ENCODE results near the gene SYNM.

DNA sequence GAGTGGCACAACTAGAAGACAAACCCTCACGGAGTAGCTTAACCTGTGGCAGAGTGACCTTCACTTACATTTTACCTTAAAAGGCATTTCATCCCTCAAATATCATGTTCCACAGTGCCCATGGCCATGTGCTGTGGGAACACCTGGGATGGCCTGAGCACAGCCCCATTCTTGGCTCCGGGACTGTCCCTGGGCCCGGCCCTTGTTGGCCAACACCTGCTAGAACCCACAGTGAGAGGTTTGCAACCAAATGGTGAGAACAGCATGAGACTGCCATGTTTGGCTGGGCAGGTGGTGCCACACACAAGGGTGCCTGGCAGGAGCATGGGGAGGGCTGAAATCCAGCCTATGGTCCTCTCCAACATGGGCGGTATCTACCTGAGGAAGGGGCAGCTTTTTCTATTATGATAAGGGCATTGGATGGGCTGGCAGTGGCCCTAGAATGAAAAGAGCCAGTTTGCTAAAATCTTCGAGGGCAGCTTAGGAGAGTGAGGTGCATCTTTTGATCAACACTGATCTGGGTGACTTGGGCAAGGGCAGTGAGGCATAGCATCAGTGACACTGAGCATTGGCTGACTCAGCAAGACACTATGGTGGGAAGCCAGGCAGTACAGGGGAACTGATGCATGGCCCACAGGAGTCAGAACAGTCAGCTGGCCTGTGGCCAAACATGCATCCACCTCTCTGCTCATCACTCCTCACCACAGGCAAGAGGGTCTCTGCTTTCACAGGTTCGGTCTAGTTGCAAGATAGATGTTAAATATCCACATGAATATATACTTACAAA is 53.9 kb downstream of the SYNM start:
- TF ChIP-seq POLR2A (IDR thresholded peaks at IDR 0.05) = no peak
- no peak for TF ChIP-seq CTCF (IDR thresholded peaks at IDR 0.05)

Measured in body of pancreas (tissue), 4 donors.